ENCODE results near the gene KLF13.

Gene KLF13

GRCh38 chr15:31365655-31366127 is 39.1 kb downstream of the KLF13 start:
- peak; percentile 55 for ATAC-seq (replicated peaks)
- DNase-seq: peak; percentile 73
- Mint-ChIP-seq H3K9me3 (no peaks in the 10 kb centered on the region), H3K4me3 (peak overlapping the region; percentile 73 to 74), H3K27ac (peak overlapping the region; percentile 89 to 99), H3K36me3 (ENCODE audit: insufficient read depth) (peaks cover 93% of the 10 kb centered on the region), H3K27me3 (no peaks in the 10 kb centered on the region), H3K4me1 (ENCODE audit: low read depth in 2 of 2) (peaks cover 95 to 96% of the 10 kb centered on the region in 2 donors)

- Mint-ChIP-seq H3K4me3 (peak overlapping the region; percentile 73 to 74), H3K27me3 (no peaks in the 10 kb centered on the region), H3K36me3 (ENCODE audit: insufficient read depth) (peaks cover 92% of the 10 kb centered on the region), H3K27ac (peak overlapping the region; percentile 89 to 99), H3K9me3 (no peaks in the 10 kb centered on the region), H3K4me1 (ENCODE audit: low read depth in 2 of 2) (peaks cover 95% of the 10 kb centered on the region in 2 donors)
- DNase-seq: no peak
- no peak for ATAC-seq (replicated peaks)
These were observed 39.6 kb downstream of the KLF13 start for GRCh38 chr15:31366169-31366734.

GRCh38 chr15:31367021-31367729 is 40.5 kb downstream of the KLF13 start:
- Mint-ChIP-seq H3K27ac (peak overlapping the region; percentile 89 to 99), H3K36me3 (ENCODE audit: insufficient read depth) (peaks cover 92% of the 10 kb centered on the region), H3K27me3 (no peaks in the 10 kb centered on the region), H3K4me3 (peak overlapping the region; percentile 73 to 74), H3K9me3 (no peaks in the 10 kb centered on the region), H3K4me1 (ENCODE audit: low read depth in 2 of 2) (peaks cover 86 to 88% of the 10 kb centered on the region in 2 donors)
- no peak for ATAC-seq (replicated peaks)
- no peak for DNase-seq

GRCh38 chr15:31367730-31368344 is 41.2 kb downstream of the KLF13 start:
- no peaks in the 10 kb centered on the region for H3K9me3 Mint-ChIP-seq
- no peak for DNase-seq

GRCh38 chr15:31369727-31370126 is 43.1 kb downstream of the KLF13 start:
- Mint-ChIP-seq H3K36me3 (ENCODE audit: insufficient read depth) (peaks cover 94% of the 10 kb centered on the region), H3K4me3 (peak overlapping the region; percentile 66 to 74), H3K27me3 (no peaks in the 10 kb centered on the region), H3K4me1 (ENCODE audit: low read depth in 2 of 2) (peaks cover 61 to 78% of the 10 kb centered on the region in 2 donors), H3K27ac (peak overlapping the region; percentile 89 to 99), H3K9me3 (no peaks in the 10 kb centered on the region)
- DNase-seq (no peak), ATAC-seq (replicated peaks) (no peak)

More at GRCh38 chr15:31367730-31368344, 41.2 kb downstream of the KLF13 start:
- Mint-ChIP-seq H3K36me3 (ENCODE audit: insufficient read depth) (peaks cover 92% of the 10 kb centered on the region), H3K4me3 (peak overlapping the region; percentile 73 to 74), H3K27ac (peak overlapping the region; percentile 89 to 99), H3K4me1 (ENCODE audit: low read depth in 2 of 2) (peaks cover 80 to 83% of the 10 kb centered on the region in 2 donors), H3K27me3 (no peaks in the 10 kb centered on the region)
- peak; percentile 25 for ATAC-seq (replicated peaks)

GRCh38 chr15:31371520-31372240 is 45.0 kb downstream of the KLF13 start:
- DNase-seq: no peak
- Mint-ChIP-seq H3K27ac (peak overlapping the region; percentile 68 to 99), H3K36me3 (ENCODE audit: insufficient read depth) (peaks cover 94% of the 10 kb centered on the region), H3K9me3 (no peaks in the 10 kb centered on the region), H3K4me3 (peak overlapping the region in 1 of 2 donors; percentile 66), H3K4me1 (ENCODE audit: low read depth in 2 of 2) (peaks cover 51 to 69% of the 10 kb centered on the region in 2 donors), H3K27me3 (no peaks in the 10 kb centered on the region)
- no peak for ATAC-seq (replicated peaks)

GRCh38 chr15:31372635-31373091 is 46.0 kb downstream of the KLF13 start:
- no peaks in the 10 kb centered on the region for H3K27me3 Mint-ChIP-seq

GRCh38 chr15:31373096-31373865 is 46.6 kb downstream of the KLF13 start:
- Mint-ChIP-seq H3K9me3 (no peaks in the 10 kb centered on the region), H3K4me3 (peak overlapping the region in 1 of 2 donors; percentile 64), H3K27ac (peak overlapping the region; percentile 78 to 99), H3K27me3 (no peaks in the 10 kb centered on the region), H3K36me3 (ENCODE audit: insufficient read depth) (peaks cover 94% of the 10 kb centered on the region), H3K4me1 (ENCODE audit: low read depth in 2 of 2) (peaks cover 46 to 56% of the 10 kb centered on the region in 2 donors)
- DNase-seq (no peak), ATAC-seq (replicated peaks) (no peak)

More at GRCh38 chr15:31372635-31373091, 46.0 kb downstream of the KLF13 start:
- Mint-ChIP-seq H3K36me3 (ENCODE audit: insufficient read depth) (peaks cover 94% of the 10 kb centered on the region), H3K27ac (peak overlapping the region; percentile 78 to 99), H3K4me3 (peak overlapping the region in 1 of 2 donors; percentile 19), H3K9me3 (no peaks in the 10 kb centered on the region), H3K4me1 (ENCODE audit: low read depth in 2 of 2) (peaks cover 46 to 59% of the 10 kb centered on the region in 2 donors)
- DNase-seq (no peak), ATAC-seq (replicated peaks) (no peak)

- no peaks in the 10 kb centered on the region for H3K9me3 Mint-ChIP-seq
- ATAC-seq (replicated peaks) (no peak), DNase-seq (no peak)
- H3K27ac Mint-ChIP-seq: peak overlapping the region; percentile 73 to 99
- peaks cover 46 to 57% of the 10 kb centered on the region in 2 donors for H3K4me1 Mint-ChIP-seq (ENCODE audit: low read depth in 2 of 2)
- H3K4me3 Mint-ChIP-seq: no peak overlapping the region
- H3K36me3 Mint-ChIP-seq (ENCODE audit: insufficient read depth): peaks cover 96% of the 10 kb centered on the region
- no peaks in the 10 kb centered on the region for H3K27me3 Mint-ChIP-seq
These were observed 47.3 kb downstream of the KLF13 start for GRCh38 chr15:31373970-31374369.

- DNase-seq (no peak), ATAC-seq (replicated peaks) (no peak)
- H3K4me1 Mint-ChIP-seq (ENCODE audit: low read depth in 2 of 2): peaks cover 46 to 56% of the 10 kb centered on the region in 2 donors
- no peak overlapping the region for H3K4me3 Mint-ChIP-seq
- no peaks in the 10 kb centered on the region for H3K9me3 Mint-ChIP-seq
- H3K36me3 Mint-ChIP-seq (ENCODE audit: insufficient read depth): peaks cover 98% of the 10 kb centered on the region
- H3K27me3 Mint-ChIP-seq: no peaks in the 10 kb centered on the region
- H3K27ac Mint-ChIP-seq: peak overlapping the region; percentile 73 to 99
These were observed 47.9 kb downstream of the KLF13 start for GRCh38 chr15:31374489-31374888.

- H3K4me1 Mint-ChIP-seq (ENCODE audit: low read depth in 2 of 2): peaks cover 46 to 54% of the 10 kb centered on the region in 2 donors
These were observed 48.4 kb downstream of the KLF13 start for GRCh38 chr15:31374986-31375385.

GRCh38 chr15:31375772-31376171 is 49.1 kb downstream of the KLF13 start:
- peaks cover 41 to 48% of the 10 kb centered on the region in 2 donors for H3K4me1 Mint-ChIP-seq (ENCODE audit: low read depth in 2 of 2)
- ATAC-seq (replicated peaks) (no peak), DNase-seq (no peak)
- peak overlapping the region in 1 of 2 donors; percentile 99 for H3K27ac Mint-ChIP-seq
- H3K27me3 Mint-ChIP-seq: no peaks in the 10 kb centered on the region
- H3K9me3 Mint-ChIP-seq: no peaks in the 10 kb centered on the region
- H3K4me3 Mint-ChIP-seq: peak overlapping the region in 1 of 2 donors; percentile 20
- H3K36me3 Mint-ChIP-seq (ENCODE audit: insufficient read depth): peaks cover 99% of the 10 kb centered on the region

More at GRCh38 chr15:31374986-31375385, 48.4 kb downstream of the KLF13 start:
- Mint-ChIP-seq H3K9me3 (no peaks in the 10 kb centered on the region), H3K4me3 (peak overlapping the region in 1 of 2 donors; percentile 20), H3K36me3 (ENCODE audit: insufficient read depth) (peaks cover 99% of the 10 kb centered on the region), H3K27me3 (no peaks in the 10 kb centered on the region), H3K27ac (peak overlapping the region; percentile 65 to 99)
- no peak for DNase-seq
- ATAC-seq (replicated peaks): no peak

Data from effector memory CD8-positive, alpha-beta T cell (primary cell).